H54 (cell line): ENCODE data around the gene AKAP10.
"Not testable (repeated sequence)": the region's sequence is repeated elsewhere in the genome, so short reads cannot be mapped to it uniquely, and the experiment has no call there.

Source experiments
- DNase-seq: peaks from one replicate; pipeline ENCODE4 v3.0.0; 2011; ENCODE audit warnings: low spot score, mixed read lengths; ENCODE audit not compliant: insufficient read length
- FAIRE-seq: peaks from 3 replicates; lab custom pipeline; 2011; peaks lifted over from hg19 to GRCh38; lab: Jason Lieb, UNC
- POLR2A ChIP-seq: IDR thresholded peaks from 2 replicates; pipeline ENCODE4 v1.6.1; 2011; ENCODE audit warnings: low read depth, mild to moderate bottlenecking, low read length

AKAP10 gene

GRCh38 chr17:19977293-19978208 is at the start of gene AKAP10:
AKAP10 (minus strand) TSS chr17:19977828; CDS start chr17:19977679, 149 bp downstream.
- peak; percentile 67 for TF ChIP-seq POLR2A

GRCh38 chr17:20026960-20027359 is 49.3 kb upstream of the AKAP10 start:
- DNase-seq: no peak
- no peak for FAIRE-seq
- no peak for TF ChIP-seq POLR2A

More at GRCh38 chr17:19977293-19978208, at the start of gene AKAP10:
- FAIRE-seq (no peak), DNase-seq (peak; percentile 97)

GRCh38 chr17:20022701-20023100 is 45.1 kb upstream of the AKAP10 start:
- no peak for TF ChIP-seq POLR2A
- DNase-seq (no peak), FAIRE-seq (no peak)

GRCh38 chr17:20016475-20016992 is 38.9 kb upstream of the AKAP10 start:
- FAIRE-seq, DNase-seq: not testable (repeated sequence)

- TF ChIP-seq POLR2A: no peak
- DNase-seq (no peak), FAIRE-seq (no peak)
These were observed 34.4 kb upstream of the AKAP10 start for GRCh38 chr17:20012017-20012536.

- no peak for FAIRE-seq
- no peak for DNase-seq
These were observed 33.3 kb upstream of the AKAP10 start for GRCh38 chr17:20010936-20011335.

GRCh38 chr17:20010099-20010863 is 32.7 kb upstream of the AKAP10 start:
- FAIRE-seq: peak; percentile 76
- TF ChIP-seq POLR2A: no peak
- peak; percentile 44 for DNase-seq

More at GRCh38 chr17:20010936-20011335, 33.3 kb upstream of the AKAP10 start:
- TF ChIP-seq POLR2A: no peak

GRCh38 chr17:20009302-20010098 is 31.9 kb upstream of the AKAP10 start, which contains the start of gene SPECC1:
SPECC1 (plus strand) TSS chr17:20009359; CDS start chr17:20096652, 87,293 bp downstream.
- TF ChIP-seq POLR2A: no peak
- DNase-seq (peak; percentile 96), FAIRE-seq (no peak)

- FAIRE-seq (no peak), DNase-seq (no peak)
- TF ChIP-seq POLR2A: no peak
These were observed 31.3 kb upstream of the AKAP10 start for GRCh38 chr17:20009052-20009301.

- no peak for TF ChIP-seq POLR2A
- FAIRE-seq (no peak), DNase-seq (peak; percentile 62)
These were observed 30.8 kb upstream of the AKAP10 start for GRCh38 chr17:20008242-20009051.

- FAIRE-seq (no peak), DNase-seq (no peak)
- no peak for TF ChIP-seq POLR2A
These were observed 18.9 kb upstream of the AKAP10 start for GRCh38 chr17:19996502-19996901.

GRCh38 chr17:19996086-19996485 is 18.5 kb upstream of the AKAP10 start:
- FAIRE-seq (no peak), DNase-seq (no peak)
- no peak for TF ChIP-seq POLR2A
